OCI-LY7 (cell line): Measurements from ENCODE around the gene PLSCR2. TPM values are rescaled to one million over a fixed set of nuclear protein-coding genes. Genes with fewer than 3 reads are reported as not detected.

Experiments
- BruUV-seq: library from RNA; stranded (reverse); fragments of 400-500 nt; replicated peaks from 2 replicates; lab custom pipeline; 2021; lab: Mats Ljungman, UMichigan
- CTCF ChIA-PET: fragments of 300-600 bp; sonication (Branson Sonifier 250); formaldehyde crosslinking; loops from one replicate; lab custom pipeline; 2022; ENCODE audit warnings: antibody characterized with exemption; ENCODE audit not compliant: unreplicated experiment; lab: Charles Lee
- POLR2A ChIA-PET: fragments of 300-600 bp; sonication (Branson Sonifier 250); formaldehyde crosslinking; loops from one replicate; lab custom pipeline; 2022; ENCODE audit warnings: antibody characterized with exemption; lab: Charles Lee
- DNase-seq: peaks from one replicate; pipeline ENCODE4 v3.0.0-alpha.2; 2015; ENCODE audit warnings: low spot score
- H2AFZ ChIP-seq: fragments of 200-600 bp; sonication (generic), shearing (Covaris generic); 2 replicates; pipeline ENCODE4 v1.6.1; 2014; ENCODE audit warnings: mild to moderate bottlenecking, antibody characterized with exemption, low read length, moderate library complexity
- H3K27ac ChIP-seq: fragments of 200-600 bp; sonication (generic); 2 replicates; pipeline ENCODE4 v1.5.1; 2014; ENCODE audit warnings: mixed run types, low read depth, mild to moderate bottlenecking, moderate library complexity, low read length, inconsistent platforms; ENCODE audit not compliant: poor library complexity, severe bottlenecking
- H3K36me3 ChIP-seq: fragments of 200-600 bp; sonication (generic); 2 replicates; pipeline ENCODE4 v1.6.1; 2014; ENCODE audit warnings: mild to moderate bottlenecking, antibody characterized with exemption, low read length, moderate library complexity, mixed read lengths; ENCODE audit not compliant: insufficient read depth
- H3K4me1 ChIP-seq: fragments of 200-600 bp; sonication (generic); 2 replicates; pipeline ENCODE4 v1.5.1; 2014; ENCODE audit warnings: mild to moderate bottlenecking, low read length; ENCODE audit not compliant: insufficient read depth, poor library complexity, severe bottlenecking
- H3K4me2 ChIP-seq: fragments of 200-600 bp; sonication (generic); 2 replicates; pipeline ENCODE4 v1.6.1; 2014; ENCODE audit warnings: mild to moderate bottlenecking, low read length
- H3K4me3 ChIP-seq: fragments of 200-600 bp; sonication (generic); 2 replicates; pipeline ENCODE4 v1.5.1; 2014; ENCODE audit warnings: mild to moderate bottlenecking, low read depth, low read length; ENCODE audit not compliant: poor library complexity, severe bottlenecking
- H3K79me2 ChIP-seq: fragments of 200-600 bp; sonication (generic); 2 replicates; pipeline ENCODE4 v1.6.1; 2016; ENCODE audit warnings: low read depth, mild to moderate bottlenecking, low read length, moderate library complexity, mixed read lengths; ENCODE audit not compliant: insufficient read depth
- H3K9me2 ChIP-seq: fragments of 200-600 bp; sonication (generic); 2 replicates; pipeline ENCODE4 v1.6.1; 2016; ENCODE audit warnings: mild to moderate bottlenecking, low read length, mixed read lengths; ENCODE audit not compliant: insufficient read depth
- H3K9me3 ChIP-seq: fragments of 200-600 bp; sonication (generic); 2 replicates; pipeline ENCODE4 v1.6.1; 2014; ENCODE audit warnings: mild to moderate bottlenecking, mixed run types, low read length, mixed read lengths
- H4K20me1 ChIP-seq: fragments of 200-600 bp; sonication (generic); 2 replicates; pipeline ENCODE4 v1.6.1; 2014; ENCODE audit warnings: mild to moderate bottlenecking, antibody characterized with exemption, low read length, moderate library complexity, mixed read lengths; ENCODE audit not compliant: insufficient read depth
- EZH2phosphoT487 ChIP-seq: fragments of 200-600 bp; sonication (generic); IDR thresholded peaks from 2 replicates; pipeline ENCODE4 v1.6.1; 2018; ENCODE audit warnings: low read depth, borderline replicate concordance, mild to moderate bottlenecking, mixed run types, antibody characterized with exemption, low read length, moderate library complexity, mixed read lengths
- intact Hi-C: fragments of 100-400 bp; cut with micrococcal nuclease; formaldehyde crosslinking; loops from one replicate; pipeline ENCODE4 v1.10.0; 2022; ENCODE audit not compliant: unreplicated experiment
- total RNA-seq, 2 experiments: library from RNA; depleted of rRNA in 1 of 2; stranded (reverse); fragments of >200 nt in 1 of 2; shearing (Covaris generic) in 1 of 2; gene quantifications; 2 replicates each; pipeline ENCODE4 v1.2.3, GENCODE V29; 2014 to 2022
- TF ChIP-seq, protein P1 (sequence below): fragments of 200-600 bp; sonication (generic); conservative IDR thresholded peaks from 2 replicates; pipeline ENCODE4 v1.5.1; 2014; ENCODE audit warnings: mild to moderate bottlenecking, antibody characterized with exemption, low read length, moderate library complexity, mixed read lengths

PLSCR2 gene
- total RNA-seq, 2 experiments from 2014 or later = not detected

DNA sequence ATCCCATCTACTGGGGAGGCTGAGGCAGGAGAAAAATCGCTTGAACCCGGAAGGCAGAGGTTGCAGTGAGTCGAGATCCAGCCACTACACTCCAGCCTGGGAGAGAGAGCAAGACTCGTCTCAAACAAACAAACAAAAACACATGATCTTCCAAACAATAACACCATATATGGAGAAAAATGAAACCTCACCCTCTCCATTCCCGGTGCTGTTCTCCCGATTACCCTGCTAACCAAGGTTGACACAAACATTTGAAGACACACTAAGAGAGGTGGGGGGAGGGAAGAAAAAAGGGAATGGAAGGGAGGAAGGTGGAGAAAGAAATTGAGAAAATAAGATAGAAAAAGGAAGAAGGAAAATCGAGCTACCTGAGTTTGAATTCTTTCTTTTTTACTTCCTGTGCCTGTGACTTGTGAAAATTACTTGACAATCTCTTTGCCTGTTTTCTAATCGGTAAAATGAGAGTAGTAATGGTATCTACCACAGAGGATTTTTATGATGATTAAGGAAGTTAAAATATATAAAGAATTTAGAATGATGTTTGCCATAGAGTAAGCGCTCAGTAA is 1.1 kb upstream of the PLSCR2 start:
- H2AFZ ChIP-seq = no peak overlapping the region; the same call in 1 of the 2 replicates
- BruUV-seq = no TSS peak

DNA sequence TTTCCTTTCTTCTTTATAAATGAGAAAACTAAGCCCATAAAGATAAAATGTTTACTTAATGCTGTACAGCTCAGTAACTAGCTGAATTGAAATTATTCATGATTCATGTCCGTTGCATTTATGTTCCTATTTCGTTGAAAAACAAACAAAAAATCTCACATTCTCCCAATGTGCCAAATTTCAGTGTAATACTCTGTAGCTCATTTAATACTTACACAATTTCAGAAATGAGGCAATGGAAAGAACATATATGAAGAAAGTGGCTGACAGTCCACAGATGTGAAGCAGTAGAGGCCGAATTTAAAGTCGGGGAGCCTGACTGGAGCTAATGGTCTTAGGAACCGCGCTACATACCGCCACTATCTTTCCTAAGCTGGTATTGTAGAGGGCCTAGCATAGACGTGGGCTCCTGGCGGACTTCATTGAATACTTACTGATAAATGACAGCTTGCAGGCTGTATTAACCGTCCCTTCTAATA is 651 bp downstream of the PLSCR2 start:
- peak overlapping the region; percentile 66 for H3K4me3 ChIP-seq
- peak overlapping the region; percentile 73 for H3K27ac ChIP-seq
- CTCF ChIA-PET = no interaction called here
- no peaks in the 10 kb centered on the region for H3K79me2 ChIP-seq
- peak overlapping the region; percentile 99; the same call in 1 of the 2 replicates for H2AFZ ChIP-seq
- H3K4me1 ChIP-seq = peaks cover 16% of the 10 kb centered on the region
- H4K20me1 ChIP-seq = no peaks in the 10 kb centered on the region
- intact Hi-C loops = loop anchor here (2.0 kb wide), 1 partner anchor 76 kb away; the partner anchor contains the start of gene PLSCR1
- H3K9me3 ChIP-seq = no peaks in the 10 kb centered on the region
- H3K36me3 ChIP-seq = no peaks in the 10 kb centered on the region
- DNase-seq = no peak
- no peaks in the 10 kb centered on the region for H3K9me2 ChIP-seq
- BruUV-seq = no TSS peak
- peak overlapping the region; percentile 94 for H3K4me2 ChIP-seq
- POLR2A ChIA-PET = interaction anchor here (1.0 to 1.5 kb wide), 2 partner anchors 13 to 20 kb away, joined by 3 to 4 read pairs; no protein-coding TSS in a partner anchor
- TF ChIP-seq, protein P1, sequence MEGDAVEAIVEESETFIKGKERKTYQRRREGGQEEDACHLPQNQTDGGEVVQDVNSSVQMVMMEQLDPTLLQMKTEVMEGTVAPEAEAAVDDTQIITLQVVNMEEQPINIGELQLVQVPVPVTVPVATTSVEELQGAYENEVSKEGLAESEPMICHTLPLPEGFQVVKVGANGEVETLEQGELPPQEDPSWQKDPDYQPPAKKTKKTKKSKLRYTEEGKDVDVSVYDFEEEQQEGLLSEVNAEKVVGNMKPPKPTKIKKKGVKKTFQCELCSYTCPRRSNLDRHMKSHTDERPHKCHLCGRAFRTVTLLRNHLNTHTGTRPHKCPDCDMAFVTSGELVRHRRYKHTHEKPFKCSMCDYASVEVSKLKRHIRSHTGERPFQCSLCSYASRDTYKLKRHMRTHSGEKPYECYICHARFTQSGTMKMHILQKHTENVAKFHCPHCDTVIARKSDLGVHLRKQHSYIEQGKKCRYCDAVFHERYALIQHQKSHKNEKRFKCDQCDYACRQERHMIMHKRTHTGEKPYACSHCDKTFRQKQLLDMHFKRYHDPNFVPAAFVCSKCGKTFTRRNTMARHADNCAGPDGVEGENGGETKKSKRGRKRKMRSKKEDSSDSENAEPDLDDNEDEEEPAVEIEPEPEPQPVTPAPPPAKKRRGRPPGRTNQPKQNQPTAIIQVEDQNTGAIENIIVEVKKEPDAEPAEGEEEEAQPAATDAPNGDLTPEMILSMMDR = no peak
- TF ChIP-seq EZH2phosphoT487 = no peak

More for the DNA sequence above, 1.1 kb upstream of the PLSCR2 start:
- intact Hi-C loops = no loop called here
- Histone ChIP-seq H3K4me1 (peaks cover 16% of the 10 kb centered on the region), H3K79me2 (no peaks in the 10 kb centered on the region), H3K27ac (no peak overlapping the region), H3K4me3 (peak overlapping the region; percentile 66), H3K9me2 (no peaks in the 10 kb centered on the region), H4K20me1 (no peaks in the 10 kb centered on the region), H3K9me3 (no peaks in the 10 kb centered on the region), H3K4me2 (peak overlapping the region; percentile 94; the same call in 1 of the 2 replicates), H3K36me3 (no peaks in the 10 kb centered on the region)
- no peak for DNase-seq
- TF ChIP-seq, protein P1 = no peak
- no peak for TF ChIP-seq EZH2phosphoT487
- POLR2A ChIA-PET = interaction anchor here (1.0 kb wide), 1 partner anchor 73 kb away, joined by 4 read pairs; no protein-coding TSS in a partner anchor
- CTCF ChIA-PET = no interaction called here

DNA sequence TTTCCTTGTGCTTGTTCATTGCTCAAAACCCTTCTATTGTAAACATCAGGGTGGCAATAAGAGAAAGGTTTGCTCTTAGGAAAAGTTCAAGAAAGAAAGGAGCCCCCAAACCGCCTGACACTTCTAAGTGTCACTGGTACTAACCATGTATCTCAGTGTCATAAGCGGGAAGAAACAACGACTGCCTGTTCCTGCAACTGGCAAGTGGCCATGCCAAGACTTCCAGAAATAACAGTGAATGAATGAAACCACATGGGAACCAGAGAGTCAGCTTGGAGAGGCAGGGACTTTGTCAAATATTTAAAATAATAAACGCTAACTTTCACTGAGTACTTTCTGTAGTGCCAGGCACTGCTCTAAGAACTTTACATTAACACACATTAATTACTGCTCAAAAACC is 1.1 kb downstream of the PLSCR2 start:
- Histone ChIP-seq H2AFZ (peak overlapping the region; percentile 99; the same call in 1 of the 2 replicates), H3K4me1 (peaks cover 16% of the 10 kb centered on the region), H3K4me3 (no peak overlapping the region), H4K20me1 (no peaks in the 10 kb centered on the region), H3K4me2 (peak overlapping the region; percentile 94; the same call in 1 of the 2 replicates), H3K79me2 (no peaks in the 10 kb centered on the region), H3K36me3 (no peaks in the 10 kb centered on the region), H3K27ac (peak overlapping the region; percentile 73), H3K9me2 (no peaks in the 10 kb centered on the region), H3K9me3 (no peaks in the 10 kb centered on the region)
- DNase-seq = no peak
- no TSS peak for BruUV-seq
- intact Hi-C loops = loop anchor here (2.0 kb wide), 1 partner anchor 77 kb away; the partner anchor contains the start of gene PLSCR1
- POLR2A ChIA-PET = interaction anchor here (1.0 kb wide), 1 partner anchor 21 kb away, joined by 3 read pairs; no protein-coding TSS in a partner anchor
- TF ChIP-seq, protein P1 = no peak
- TF ChIP-seq EZH2phosphoT487 = no peak
- CTCF ChIA-PET = no interaction called here
